Type B pancreatic cell (in vitro differentiated cells): ENCODE data around the gene HCFC1R1. TPM values are rescaled to one million over a fixed set of nuclear protein-coding genes. Genes with fewer than 3 reads are reported as not detected.

Experiments
- DNase-seq: peaks from one replicate; pipeline ENCODE4 v3.0.0; 2021; ENCODE audit warnings: mixed read lengths; ENCODE audit not compliant: unreplicated experiment; ENCODE audit errors: extremely low spot score
- H3K27ac Mint-ChIP-seq: 2 replicates; pipeline ENCODE4 v1.8.0; 2021; ENCODE audit warnings: mild to moderate bottlenecking, mixed read lengths
- H3K27me3 Mint-ChIP-seq: 2 replicates; pipeline ENCODE4 v1.8.0; 2021; ENCODE audit warnings: mixed read lengths
- H3K36me3 Mint-ChIP-seq: 2 replicates; pipeline ENCODE4 v1.8.0; 2021; ENCODE audit warnings: mixed read lengths
- H3K4me1 Mint-ChIP-seq: one replicate; pipeline ENCODE4 v1.8.0; 2021; ENCODE audit warnings: mixed read lengths; ENCODE audit not compliant: unreplicated experiment
- H3K4me3 Mint-ChIP-seq: 2 replicates; pipeline ENCODE4 v1.8.0; 2021; ENCODE audit warnings: mild to moderate bottlenecking, mixed read lengths
- H3K9me3 Mint-ChIP-seq: 2 replicates; pipeline ENCODE4 v1.8.0; 2021; ENCODE audit warnings: mixed read lengths
- total RNA-seq: library from RNA; stranded (reverse); gene quantifications from 2 replicates; pipeline ENCODE4 v1.2.1, GENCODE V29; 2021; ENCODE audit warnings: low replicate concordance
- TF ChIP-seq, protein P1 (sequence below): fragments of 200-600 bp; sonication (generic); conservative IDR thresholded peaks from 2 replicates; pipeline ENCODE4 v1.5.0; 2021; ENCODE audit warnings: antibody characterized with exemption, mild to moderate bottlenecking

HCFC1R1 gene
- total RNA-seq, 1 donor from 2014 or later, result 34.8 TPM

DNA sequence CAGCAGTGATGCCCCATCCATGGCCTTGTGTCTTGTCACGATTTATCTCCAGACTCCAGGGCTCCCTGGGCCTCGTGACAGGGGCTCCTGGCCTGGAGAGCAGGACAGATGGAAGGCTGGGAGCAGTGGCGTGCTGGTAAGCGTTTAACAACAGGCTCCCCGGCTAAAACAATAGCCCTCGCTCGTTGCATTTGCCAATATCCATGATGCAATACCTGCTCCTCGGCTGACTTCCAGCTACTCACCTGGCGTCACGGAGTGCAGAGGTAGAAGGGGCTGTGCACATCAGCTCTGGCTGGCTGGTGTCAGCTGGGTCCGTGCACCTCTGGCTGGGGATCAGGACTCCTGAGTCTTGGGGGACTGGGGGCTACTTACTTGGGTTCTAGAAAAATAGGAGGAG, 14.5 kb upstream of the HCFC1R1 start:
- Mint-ChIP-seq H3K27ac (no peak overlapping the region), H3K9me3 (no peaks in the 10 kb centered on the region), H3K4me3 (no peak overlapping the region), H3K27me3 (peaks cover 84% of the 10 kb centered on the region), H3K36me3 (no peaks in the 10 kb centered on the region), H3K4me1 (no peaks in the 10 kb centered on the region)
- TF ChIP-seq, protein P1, sequence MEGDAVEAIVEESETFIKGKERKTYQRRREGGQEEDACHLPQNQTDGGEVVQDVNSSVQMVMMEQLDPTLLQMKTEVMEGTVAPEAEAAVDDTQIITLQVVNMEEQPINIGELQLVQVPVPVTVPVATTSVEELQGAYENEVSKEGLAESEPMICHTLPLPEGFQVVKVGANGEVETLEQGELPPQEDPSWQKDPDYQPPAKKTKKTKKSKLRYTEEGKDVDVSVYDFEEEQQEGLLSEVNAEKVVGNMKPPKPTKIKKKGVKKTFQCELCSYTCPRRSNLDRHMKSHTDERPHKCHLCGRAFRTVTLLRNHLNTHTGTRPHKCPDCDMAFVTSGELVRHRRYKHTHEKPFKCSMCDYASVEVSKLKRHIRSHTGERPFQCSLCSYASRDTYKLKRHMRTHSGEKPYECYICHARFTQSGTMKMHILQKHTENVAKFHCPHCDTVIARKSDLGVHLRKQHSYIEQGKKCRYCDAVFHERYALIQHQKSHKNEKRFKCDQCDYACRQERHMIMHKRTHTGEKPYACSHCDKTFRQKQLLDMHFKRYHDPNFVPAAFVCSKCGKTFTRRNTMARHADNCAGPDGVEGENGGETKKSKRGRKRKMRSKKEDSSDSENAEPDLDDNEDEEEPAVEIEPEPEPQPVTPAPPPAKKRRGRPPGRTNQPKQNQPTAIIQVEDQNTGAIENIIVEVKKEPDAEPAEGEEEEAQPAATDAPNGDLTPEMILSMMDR, result no peak
- no peak for DNase-seq

DNA sequence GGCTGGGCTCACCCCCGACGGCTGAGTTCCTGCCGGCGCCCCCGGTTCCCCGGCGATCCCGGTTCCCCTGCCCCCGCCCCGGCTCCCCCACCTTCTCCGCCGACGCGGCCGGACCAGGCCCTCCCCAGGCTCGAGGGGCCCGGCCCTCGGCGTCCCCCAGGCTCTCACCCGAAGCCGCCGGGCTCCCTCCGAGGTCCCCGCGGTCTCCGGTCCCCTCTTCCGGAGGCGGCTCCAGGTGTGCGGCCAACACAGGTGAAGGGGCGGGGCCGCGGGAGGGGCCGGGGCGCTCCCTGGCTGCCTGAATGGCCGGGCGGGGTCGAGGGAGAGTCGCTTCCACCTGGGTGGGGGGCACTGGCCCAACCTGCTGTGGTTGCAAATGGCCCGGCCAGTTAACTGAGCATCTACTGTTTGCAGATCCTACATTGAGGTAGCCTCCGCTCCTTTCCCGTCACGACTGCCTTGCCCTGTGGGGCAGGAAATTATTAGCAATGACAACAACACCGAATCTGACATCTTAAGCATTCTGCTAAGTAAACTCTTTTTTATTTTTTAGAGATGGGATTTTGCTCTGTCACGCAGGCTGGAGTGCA, 13.1 kb upstream of the HCFC1R1 start, which contains the start of gene BICDL2:
TSS of gene BICDL2 (minus strand) at position 219 of the 590 bp plus-strand sequence. CDS start 1,448 bp downstream, outside the sequence.
- Mint-ChIP-seq H3K4me3 (peak within 1 kb of the TSS; percentile 86), H3K4me1 (peaks cover 7% of the 10 kb centered on the region), H3K9me3 (no peaks in the 10 kb centered on the region), H3K27me3 (peaks cover 84% of the 10 kb centered on the region), H3K27ac (peak within 1 kb of the TSS; percentile 86), H3K36me3 (no peaks in the 10 kb centered on the region)
- no peak for DNase-seq
- TF ChIP-seq, protein P1, result no peak

GRCh38 chr16:3035972-3036725, 12.4 kb upstream of the HCFC1R1 start:
- TF ChIP-seq, protein P1, result no peak
- Mint-ChIP-seq H3K36me3 (no peaks in the 10 kb centered on the region), H3K27ac (no peak overlapping the region), H3K27me3 (peaks cover 80% of the 10 kb centered on the region), H3K4me1 (peaks cover 7% of the 10 kb centered on the region), H3K4me3 (peak overlapping the region; percentile 76), H3K9me3 (no peaks in the 10 kb centered on the region)
- no peak for DNase-seq

DNA sequence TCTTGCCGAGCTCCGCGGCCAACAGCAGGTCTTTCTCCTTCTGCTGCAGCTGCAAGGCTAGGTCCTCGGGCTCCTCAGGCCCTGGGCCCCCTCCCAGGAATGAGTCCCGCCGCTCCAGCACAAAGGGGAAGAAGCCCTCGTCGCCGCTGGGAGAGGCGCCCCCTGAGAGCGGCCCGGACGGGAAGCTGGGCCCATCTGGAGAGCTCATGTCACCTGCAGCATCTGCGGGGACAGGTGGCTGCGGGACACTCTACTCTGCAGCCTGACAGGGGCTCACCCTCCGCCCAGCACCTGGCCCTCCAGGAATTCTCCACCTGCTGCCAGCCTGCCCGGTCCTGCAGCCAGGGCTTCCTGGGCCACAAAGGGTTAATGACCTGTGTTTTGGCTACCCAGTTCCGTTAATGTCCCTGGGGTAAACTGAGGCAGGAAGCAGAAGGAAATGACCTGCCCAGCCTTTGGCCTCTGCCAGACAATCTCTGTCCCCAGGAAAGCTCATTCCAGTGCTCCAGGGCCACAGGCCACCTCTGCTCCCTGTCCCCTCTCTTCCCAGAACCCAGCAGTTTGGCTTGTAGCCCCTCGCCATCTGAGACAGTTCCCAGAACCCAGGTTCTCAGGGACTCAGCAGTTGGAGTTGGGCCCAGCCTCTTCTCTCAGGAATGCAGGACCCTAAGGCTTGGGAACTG, 11.7 kb upstream of the HCFC1R1 start:
- TF ChIP-seq, protein P1, result no peak
- DNase-seq, result no peak
- no peaks in the 10 kb centered on the region for H3K9me3 Mint-ChIP-seq
- peak overlapping the region; percentile 76 for H3K4me3 Mint-ChIP-seq
- H3K4me1 Mint-ChIP-seq, result peaks cover 7% of the 10 kb centered on the region
- H3K27ac Mint-ChIP-seq, result no peak overlapping the region
- no peaks in the 10 kb centered on the region for H3K36me3 Mint-ChIP-seq
- H3K27me3 Mint-ChIP-seq, result peaks cover 74% of the 10 kb centered on the region

DNA sequence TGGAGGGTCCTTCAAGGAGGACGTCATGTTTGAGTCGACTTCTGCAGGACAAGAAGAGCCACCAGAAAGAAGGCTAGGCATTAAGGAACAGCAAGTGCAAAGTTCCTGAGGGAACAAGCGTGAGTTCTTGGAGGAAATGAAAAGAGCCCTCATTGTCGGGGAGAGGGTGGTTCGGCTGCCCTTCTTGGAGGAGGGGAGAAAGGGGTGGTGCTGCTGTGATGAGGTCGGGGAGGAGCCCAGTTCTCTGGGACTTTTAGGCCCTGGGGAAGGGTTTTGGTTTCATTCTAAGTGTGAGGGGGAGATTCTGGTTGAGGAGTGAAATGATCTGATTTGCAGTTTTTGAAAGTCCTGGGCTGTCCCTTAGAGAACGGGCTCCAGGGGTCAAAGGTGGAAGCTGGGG, 8.9 kb upstream of the HCFC1R1 start:
- H3K27me3 Mint-ChIP-seq, result peaks cover 54% of the 10 kb centered on the region
- peaks cover 12% of the 10 kb centered on the region for H3K4me1 Mint-ChIP-seq
- H3K27ac Mint-ChIP-seq, result peak overlapping the region; percentile 68
- TF ChIP-seq, protein P1, result no peak
- no peak for DNase-seq
- peak overlapping the region; percentile 57 for H3K4me3 Mint-ChIP-seq
- peaks cover 4% of the 10 kb centered on the region for H3K36me3 Mint-ChIP-seq
- H3K9me3 Mint-ChIP-seq, result no peaks in the 10 kb centered on the region
